GM19239 (cell line): Measurements from ENCODE around the gene ACBD5.
"Not testable (repeated sequence)": the region's sequence is repeated elsewhere in the genome, so short reads cannot be mapped to it uniquely, and the experiment has no call there.

Experiments
- DNase-seq: peaks from one replicate; pipeline ENCODE4 v3.0.0; 2011; ENCODE audit warnings: low spot score; ENCODE audit not compliant: insufficient read length
- FAIRE-seq: peaks from 2 replicates; lab custom pipeline; 2011; peaks lifted over from hg19 to GRCh38; lab: Jason Lieb, UNC

ACBD5 gene, protein sequence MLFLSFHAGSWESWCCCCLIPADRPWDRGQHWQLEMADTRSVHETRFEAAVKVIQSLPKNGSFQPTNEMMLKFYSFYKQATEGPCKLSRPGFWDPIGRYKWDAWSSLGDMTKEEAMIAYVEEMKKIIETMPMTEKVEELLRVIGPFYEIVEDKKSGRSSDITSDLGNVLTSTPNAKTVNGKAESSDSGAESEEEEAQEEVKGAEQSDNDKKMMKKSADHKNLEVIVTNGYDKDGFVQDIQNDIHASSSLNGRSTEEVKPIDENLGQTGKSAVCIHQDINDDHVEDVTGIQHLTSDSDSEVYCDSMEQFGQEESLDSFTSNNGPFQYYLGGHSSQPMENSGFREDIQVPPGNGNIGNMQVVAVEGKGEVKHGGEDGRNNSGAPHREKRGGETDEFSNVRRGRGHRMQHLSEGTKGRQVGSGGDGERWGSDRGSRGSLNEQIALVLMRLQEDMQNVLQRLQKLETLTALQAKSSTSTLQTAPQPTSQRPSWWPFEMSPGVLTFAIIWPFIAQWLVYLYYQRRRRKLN

DNA sequence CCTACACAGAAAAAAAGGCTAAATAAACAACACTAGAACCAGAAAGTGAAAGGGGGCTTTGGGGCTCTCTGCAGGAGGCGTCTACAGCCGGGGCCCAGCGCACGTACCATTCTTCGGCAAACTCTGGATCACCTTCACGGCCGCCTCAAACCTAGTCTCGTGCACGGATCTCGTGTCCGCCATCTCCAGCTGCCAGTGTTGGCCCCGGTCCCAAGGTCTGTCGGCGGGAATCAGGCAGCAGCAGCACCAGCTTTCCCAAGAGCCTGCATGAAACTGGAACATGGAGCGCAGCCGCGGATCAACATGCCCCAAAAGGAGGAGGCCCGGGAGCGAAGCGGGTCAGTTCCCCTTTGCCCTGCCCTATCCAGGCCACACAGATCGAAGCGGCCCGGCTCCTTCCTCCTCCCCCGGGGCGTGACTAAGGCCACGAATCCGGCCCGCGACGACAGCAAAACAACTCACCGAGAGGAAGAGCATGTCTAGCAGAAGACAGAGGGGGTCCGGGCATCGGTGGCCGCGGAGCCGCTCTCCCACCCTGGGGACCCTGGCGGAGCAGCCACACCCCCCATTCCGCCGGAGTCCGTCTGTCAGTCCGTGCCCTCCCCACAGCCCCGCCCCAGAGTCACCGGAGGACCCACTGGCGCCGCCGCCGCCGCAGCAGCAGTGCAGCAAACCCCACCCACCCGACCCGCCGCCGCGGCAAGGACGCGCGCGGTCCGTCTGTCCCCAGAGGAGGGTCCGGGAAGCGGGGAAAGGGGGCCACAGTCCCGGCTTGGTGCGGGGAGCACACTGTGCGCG, at the start of gene ACBD5:
TSS of gene ACBD5 (minus strand) at position 586 of the 798 bp plus-strand sequence. CDS start at position 477, 109 bp downstream.
- peak; percentile 77 for FAIRE-seq
- DNase-seq, result no peak

DNA sequence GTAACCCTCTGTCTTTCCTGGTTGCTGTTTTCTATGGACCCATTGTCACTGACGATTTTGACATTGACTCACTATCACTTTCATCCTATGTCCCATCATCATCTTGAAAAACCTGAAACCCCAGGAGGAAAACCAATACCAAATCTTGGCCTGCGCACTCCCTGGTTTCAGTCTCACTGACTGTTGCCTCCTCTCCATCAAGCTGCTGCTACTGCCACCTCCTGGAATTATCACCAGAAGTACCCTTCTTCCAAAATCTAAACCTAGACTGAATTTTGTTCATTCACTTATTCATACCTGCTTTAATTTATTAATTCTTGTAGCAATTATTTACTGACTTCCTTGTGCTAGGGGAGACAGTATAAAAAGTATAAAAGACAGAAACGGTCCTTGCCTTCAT, 44.5 kb upstream of the ACBD5 start:
- DNase-seq (no peak), FAIRE-seq (no peak)

DNA sequence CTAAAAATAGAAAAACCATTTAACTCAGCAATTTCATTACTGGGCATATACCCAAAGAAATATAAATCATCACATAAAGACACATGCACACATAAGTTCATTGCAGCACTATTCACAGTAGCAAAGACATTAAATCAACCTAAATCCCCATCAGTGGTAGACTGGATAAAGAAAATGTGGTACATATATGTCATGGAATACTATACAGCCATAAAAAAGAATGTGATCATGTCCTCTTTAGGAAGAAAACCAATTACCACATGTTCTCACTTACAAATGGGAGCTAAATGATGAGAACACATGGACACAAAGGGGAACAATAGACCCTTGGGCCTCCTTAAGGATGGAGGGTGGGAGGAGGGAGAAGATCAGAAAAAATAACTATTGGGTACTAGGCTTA, 36.0 kb upstream of the ACBD5 start:
- no peak for FAIRE-seq

DNA sequence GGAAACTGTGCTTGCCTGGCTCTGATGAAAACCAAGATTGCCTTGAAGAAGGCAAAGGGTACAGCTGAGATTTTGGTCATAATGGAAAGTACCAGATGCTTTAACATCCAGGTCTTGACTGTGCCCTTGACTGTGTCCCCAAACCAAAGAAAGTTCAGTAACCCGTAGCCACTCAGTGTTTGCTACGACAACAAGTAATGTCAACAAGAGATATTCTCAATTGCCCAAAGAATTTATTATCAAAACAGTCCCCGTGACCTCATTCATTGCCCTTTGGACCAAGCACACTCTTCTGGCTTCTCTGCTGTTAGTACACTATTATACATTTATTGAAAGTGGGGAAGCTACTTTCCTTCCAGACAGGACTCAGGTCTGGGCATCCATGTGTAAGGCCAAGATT, 25.4 kb upstream of the ACBD5 start:
- not testable (repeated sequence) for FAIRE-seq

More for the DNA sequence above, 36.0 kb upstream of the ACBD5 start:
- DNase-seq, result no peak

DNA sequence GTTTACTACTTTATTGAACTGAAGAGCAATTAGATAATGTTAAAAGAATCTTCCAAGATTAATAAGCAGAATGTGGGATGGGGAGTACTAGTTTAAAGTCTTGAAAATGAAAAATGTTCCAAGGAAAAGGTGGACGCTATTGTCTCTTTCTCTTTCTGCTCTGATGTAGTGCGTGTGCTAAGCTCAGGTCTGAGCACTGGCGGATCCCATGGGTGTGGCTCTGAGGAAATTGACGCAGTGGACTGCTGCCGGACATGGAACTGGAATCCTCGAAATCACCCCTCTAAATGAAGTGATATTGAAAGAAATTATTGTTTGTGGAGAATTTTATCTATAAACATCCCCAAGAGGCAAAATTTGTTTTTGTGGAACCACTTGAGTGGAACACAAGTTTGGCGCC, 22.2 kb upstream of the ACBD5 start:
- not testable (repeated sequence) for DNase-seq, FAIRE-seq

More for the DNA sequence above, 25.4 kb upstream of the ACBD5 start:
- not testable (repeated sequence) for DNase-seq

DNA sequence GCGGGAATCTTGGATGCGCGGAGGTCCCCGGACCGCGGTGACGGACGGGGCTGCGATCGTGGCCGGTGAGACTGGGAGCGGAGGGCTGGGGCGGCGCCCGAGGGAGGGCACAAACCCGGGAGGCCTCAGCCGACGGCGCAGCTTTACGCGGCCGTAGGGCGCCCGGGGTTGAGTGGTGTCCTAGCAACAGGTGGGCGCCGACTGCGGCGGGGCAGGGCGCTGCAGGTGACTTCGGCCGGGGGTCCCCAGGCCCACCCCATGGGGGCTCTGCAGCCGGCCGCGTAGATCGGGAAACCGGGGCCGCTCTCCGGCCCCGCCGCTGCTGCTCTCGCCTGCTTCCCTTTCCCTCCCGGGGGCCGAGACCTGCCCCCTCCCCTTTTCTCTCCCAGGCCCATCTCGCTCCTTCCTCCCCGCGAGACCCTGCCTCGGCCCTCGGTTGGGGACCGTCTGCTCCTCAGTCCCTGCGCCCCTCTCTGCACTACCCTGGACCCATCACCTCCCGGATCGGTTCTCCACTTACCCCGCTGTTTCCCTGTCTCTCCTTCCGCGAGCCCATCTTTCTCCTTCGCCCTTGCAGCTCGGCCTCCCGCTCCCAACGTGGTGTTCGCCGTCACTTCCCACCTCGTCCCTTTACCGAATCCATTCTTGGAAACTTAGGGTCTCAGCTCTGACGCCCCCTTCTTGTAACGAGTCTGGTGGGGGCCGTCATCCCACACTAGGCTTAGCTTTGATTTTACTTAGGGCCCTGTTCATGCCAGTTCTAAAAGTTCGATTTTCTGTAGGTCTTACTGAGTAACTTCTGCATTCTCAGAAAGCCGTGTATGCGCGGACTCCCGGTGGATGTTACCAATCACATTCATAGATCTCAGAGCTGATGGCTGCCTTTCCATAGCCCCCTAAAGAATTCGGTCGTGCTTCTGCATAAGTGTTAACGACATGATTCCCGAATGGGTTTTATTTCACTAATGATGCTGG, 18.5 kb upstream of the ACBD5 start:
- DNase-seq, result no peak
- no peak for FAIRE-seq

DNA sequence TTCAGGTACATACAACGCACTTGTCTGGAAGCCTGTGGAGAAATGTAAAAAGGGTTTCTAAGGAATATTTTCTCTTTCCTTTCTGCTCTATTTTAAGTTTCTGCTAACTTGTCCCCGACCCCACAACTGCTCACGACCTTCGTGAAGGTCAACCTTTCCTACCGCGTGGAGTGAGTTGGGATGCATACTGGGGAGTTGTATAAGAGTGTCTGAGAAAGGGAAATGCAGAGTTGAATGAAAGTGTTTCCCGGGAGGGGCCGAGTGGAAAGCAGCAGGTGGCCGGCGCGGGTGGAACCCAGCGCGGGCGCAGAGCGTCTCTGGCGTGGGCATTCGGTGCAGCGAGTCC, 17.9 kb upstream of the ACBD5 start:
- FAIRE-seq (no peak), DNase-seq (no peak)

DNA sequence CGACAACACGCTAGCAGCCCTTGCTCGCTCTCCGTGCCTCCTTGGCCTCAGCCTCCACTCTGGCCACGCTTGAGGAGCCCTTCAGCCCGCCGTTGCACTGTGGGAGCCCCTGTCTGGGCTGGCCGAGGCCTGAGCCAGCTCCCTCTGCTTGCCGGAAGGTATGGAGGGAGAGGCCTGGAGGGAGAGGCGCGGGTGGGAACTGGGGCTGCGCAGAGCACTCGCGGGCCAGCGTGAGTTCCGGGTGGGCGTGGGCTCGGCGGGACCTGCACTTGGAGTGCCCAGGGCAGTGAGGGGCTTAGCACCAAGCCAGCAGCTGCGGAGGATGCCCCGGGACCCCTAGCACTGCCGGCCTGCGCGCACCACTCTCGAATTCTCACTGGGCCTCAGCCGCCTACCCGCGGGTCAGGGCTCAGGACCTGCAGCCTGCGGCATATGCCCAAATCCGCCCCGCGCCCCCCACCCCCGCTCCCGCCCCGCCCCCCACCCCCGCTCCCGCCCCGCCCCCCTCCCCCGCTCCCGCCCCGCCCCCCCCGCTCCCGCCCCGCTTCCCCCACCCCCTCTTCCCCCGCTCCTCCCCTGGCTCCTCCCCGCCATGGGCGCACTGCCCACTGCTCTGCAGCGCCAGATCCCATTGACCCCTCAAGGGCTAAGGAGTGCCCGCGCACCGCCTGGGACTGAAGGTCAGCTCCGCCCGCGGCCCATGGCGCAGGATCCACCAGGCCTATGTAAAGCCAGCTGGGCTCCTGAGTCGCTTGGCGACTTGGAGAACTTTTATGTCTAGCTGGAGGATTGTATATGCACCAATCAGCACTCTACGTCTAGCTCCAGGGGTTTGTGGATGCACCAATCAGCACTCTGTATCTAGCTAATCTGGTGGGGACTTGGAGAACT, 15.9 kb upstream of the ACBD5 start:
- FAIRE-seq (no peak), DNase-seq (no peak)

DNA sequence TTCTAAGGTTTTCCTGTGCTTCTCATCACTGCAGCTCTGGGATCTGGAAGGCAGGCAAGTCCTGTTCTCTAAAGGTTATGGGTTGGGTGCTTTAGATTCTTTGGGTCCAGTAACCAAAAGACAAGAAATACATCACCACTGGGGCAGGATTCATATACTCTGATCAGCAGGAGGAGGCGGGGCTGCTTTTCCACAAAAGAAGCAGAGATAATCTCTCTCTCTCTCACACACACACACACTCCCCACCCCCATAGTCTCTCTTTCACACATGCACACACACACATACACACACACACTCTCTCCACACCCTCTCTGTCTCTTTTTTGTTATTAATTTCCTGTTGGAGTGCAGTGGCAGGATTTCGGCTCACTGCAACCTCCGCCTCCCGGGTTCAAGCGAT, 13.0 kb upstream of the ACBD5 start:
- DNase-seq, result no peak
- no peak for FAIRE-seq

DNA sequence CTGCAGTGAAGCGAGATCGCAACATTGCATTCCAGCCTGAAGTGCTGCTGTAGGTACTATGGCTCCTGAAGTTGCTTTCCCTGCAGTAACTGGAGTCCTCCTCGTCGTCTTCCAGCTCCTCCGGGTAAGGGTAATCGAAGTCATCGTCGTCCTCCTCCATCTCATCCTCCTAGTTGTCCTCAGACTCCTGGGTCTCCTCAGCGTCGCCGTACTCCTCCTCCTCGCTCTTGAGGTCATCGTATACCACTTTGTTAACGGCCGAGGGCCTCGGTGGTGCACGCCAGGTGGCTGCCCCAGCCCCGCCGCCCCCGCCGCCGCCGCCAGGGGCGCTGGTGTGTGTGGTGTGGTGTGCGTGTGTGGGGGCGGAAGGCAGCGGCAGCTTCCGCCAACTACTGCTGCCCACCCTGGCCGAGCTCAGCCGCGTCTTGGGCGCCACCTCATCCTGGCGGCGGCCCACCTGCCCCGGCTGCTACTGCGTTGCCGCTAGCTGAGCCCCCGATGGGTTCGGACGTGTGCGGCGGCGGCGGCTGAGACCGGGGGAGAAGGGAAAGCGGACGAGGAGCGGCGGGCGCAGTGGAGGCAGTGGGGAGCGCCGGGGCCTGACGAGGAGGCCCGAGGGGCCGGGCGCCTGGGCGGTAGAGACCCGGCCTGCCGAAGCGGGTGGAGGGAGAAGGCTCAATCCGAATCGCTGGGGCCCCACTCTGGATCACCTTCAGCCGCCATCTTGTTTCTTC, 11.8 kb upstream of the ACBD5 start:
- FAIRE-seq (peak; percentile 62), DNase-seq (peak; percentile 85)

DNA sequence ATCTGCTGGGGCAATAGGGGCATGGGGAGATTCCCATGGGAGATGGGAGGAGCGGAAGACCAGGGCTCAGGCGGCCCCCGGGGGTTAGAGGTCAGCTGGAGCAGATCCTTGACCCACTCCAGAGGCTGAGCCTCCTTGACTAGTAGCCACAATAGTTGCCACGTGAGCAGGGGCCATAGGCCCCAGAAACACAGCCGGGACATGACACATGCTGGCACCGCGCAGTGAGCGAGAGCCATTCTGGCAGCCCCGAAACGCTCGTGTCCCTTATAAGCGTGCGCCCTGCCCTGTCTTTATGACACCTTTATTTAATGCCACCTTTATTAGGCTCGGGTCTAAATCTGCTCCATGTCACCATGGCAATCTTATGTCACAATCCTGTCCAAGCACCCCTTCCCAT, 11.0 kb upstream of the ACBD5 start:
- no peak for DNase-seq
- no peak for FAIRE-seq

DNA sequence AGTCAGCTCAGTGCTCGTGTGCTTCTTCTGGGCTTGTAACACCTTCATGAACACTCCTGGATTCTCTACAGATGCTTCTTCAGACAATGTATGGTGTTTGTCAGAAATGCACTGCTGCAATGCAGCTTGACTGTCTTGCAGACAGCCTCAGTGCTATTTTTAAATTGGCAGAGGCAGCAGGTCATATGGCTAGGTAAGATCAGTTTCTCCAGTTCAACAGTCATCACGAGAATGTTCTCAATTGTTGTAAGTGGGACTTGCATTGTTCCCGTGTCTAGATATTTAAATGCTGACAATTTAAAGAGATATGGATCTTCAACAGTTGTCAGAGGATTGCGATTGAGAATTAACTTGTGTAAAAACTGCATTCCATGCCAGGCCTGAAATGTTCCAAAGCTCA, 7.6 kb upstream of the ACBD5 start:
- DNase-seq (no peak), FAIRE-seq (no peak)

DNA sequence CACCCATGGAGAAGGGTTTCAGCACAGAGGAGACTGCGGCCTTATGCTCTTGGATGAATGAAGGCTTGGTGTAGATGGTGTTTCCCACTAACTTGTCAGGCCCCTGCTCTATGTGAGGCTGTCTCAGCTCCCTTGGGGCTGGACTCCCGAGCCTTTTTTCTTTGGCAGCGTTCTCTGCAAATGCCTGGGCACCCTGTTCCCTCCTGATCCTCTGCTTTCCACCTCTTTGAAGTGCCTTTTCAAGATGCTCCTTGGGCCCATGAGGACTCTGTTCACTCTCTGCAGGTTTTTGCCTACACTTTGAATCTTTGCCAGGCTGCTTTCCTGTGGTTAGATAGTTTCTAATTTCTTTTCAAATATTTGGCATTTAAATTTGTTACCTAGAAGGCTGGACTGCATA, 6.8 kb upstream of the ACBD5 start:
- FAIRE-seq, result no peak
- no peak for DNase-seq

DNA sequence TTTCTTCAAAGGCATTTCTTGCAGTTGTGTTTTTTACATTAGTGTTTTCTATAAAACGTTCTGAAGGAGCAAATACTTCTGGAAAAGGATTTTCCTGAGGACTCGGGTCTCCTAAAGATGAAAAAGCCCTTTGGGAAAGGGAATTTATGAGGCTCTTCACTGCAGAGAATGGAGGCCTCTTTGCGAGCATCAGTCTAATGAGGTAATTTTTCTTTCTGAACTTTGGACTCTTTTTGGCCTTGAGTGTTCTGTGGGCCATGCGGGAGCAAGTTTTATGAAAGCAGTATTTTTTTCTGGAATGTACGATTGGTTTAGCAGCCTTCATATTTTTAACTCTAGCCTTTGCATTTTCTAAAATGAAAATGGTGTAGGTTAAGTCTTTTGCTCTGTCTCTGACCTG, 6.4 kb upstream of the ACBD5 start:
- DNase-seq (no peak), FAIRE-seq (no peak)

DNA sequence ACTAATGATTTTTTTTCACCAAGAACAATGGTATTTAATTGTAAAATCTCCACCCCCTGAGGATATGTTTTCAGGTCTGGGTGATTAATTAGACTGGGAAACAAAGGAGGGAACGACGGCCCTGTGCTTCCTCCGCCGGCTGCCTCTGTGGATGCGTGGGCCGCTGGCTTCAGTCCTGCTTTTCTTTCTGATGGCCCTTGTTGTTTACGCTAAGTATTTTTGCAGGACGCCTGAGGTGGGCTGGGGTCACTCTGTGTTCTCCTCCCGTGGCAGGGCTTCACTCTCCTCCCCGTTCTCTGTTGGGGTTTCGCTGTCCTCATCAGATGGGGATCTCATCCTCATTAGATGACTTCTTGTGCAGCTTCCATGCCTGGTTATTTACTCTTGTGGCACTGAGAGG, 5.2 kb upstream of the ACBD5 start:
- DNase-seq (no peak), FAIRE-seq (no peak)

DNA sequence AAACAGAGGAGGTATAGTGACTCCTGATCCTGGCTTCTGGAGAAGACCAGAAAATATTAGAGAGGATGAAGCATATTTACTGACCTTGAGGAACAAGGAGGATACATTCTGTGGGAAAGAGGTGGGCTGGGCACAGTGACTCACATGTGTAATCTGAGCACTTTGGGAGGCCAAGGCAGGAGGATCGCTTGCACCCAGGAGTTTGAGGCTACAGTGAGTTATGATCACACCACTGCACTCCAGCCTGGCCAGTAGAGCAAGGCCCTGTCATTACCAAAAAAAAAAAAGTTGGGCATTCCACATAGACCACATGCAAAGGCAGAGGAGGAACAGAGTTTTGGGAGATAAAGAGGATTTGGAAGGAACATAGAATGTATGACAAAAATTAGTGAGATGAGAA, 4.4 kb upstream of the ACBD5 start:
- FAIRE-seq, result no peak
- DNase-seq, result no peak

DNA sequence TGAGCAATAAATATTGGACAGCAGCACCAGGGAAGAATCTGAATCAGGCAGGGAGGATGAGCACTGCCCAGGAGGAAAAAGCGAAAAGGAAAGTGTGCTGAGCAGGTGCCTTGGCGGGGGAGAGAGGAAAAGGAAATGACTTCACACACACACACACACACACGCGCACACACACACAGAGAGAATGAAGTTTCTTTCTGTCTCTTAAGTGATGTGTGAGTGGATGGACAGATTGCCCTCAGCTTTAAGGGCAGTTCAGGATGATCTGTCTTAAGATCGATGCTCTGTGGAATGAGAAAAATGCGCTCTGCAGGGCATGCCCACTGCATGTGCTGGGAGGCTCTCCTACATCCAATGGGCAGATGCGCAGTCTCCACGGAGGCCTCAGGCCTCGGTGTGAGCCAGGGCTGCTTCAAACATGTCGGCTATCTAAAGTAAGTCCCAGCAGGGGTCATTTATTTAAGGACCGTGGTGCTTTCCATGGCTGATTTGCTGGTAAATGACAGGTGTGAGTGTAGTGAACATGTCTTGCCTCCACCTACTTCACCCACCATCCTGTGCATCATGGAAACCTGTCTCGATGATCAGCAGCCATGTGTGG, 2.5 kb upstream of the ACBD5 start:
- DNase-seq (no peak), FAIRE-seq (peak; percentile 96)

DNA sequence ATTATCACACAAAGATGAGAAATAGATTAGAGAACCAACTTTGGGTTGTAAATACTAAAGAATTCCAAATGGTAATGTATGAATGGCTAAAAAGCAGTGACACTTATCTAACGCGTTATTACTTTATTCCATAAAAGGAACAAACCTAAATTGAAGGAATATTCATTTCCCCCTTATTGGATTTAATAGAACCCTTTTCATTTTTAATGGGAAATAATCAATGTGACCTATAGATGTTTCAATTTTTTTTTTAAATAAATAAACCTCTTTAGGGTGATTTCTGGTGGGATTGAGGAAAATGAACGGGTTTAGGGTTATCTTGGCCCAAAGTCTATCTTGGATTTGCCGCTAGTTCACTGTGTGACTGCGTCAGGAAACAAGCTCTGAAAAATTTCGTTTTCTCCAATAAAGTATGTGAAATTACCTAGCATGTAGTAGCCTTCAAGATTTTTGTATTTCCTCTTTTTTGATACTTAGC, 1.9 kb upstream of the ACBD5 start:
- DNase-seq, result no peak
- FAIRE-seq, result no peak
